Measurements from ENCODE around the gene GPC6.
A peak's percentile ranks its signal among the peaks of the same experiment; 100 is the strongest.

Gene GPC6

GRCh38 chr13:94169454-94170144 is 943.0 kb downstream of the GPC6 start:
- no peak overlapping the region for H3K4me3 ChIP-seq (ENCODE audit: low read length)
- WGBS (ENCODE audit: extremely low coverage, insufficient coverage, low lambda C conversion rate) = no CpG with 5 or more reads among the region's 5 CpGs

DNA sequence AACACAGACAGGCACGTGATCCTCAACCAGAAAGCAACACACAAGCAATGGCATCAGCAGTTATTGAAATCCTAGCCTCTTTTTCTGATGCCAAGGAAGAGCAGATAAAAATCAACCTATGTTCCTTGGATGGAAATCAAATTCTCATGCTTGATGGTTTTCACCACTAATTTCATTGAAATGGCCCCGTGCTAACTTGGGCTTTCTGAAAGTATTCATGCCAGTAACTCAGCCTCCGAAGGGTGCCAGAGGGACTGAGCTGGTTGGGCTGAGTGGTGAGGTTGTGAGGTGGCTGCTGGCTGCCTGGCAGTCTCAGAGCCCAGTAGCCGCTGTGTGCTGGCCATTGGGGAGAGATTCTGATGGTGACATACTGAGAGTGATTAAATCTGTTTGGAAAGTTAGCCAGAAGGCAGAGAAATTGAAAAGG is 943.6 kb downstream of the GPC6 start:
- no peak overlapping the region for H3K9ac ChIP-seq (ENCODE audit: low read length)

More at GRCh38 chr13:94169454-94170144, 943.0 kb downstream of the GPC6 start:
- no peak overlapping the region for H2BK5ac ChIP-seq (ENCODE audit: low read length)
- no peak overlapping the region for H3K4ac ChIP-seq (ENCODE audit: low read depth, low read length)
- H3K56ac ChIP-seq (ENCODE audit: low read length) = no peak overlapping the region
- no peak overlapping the region for H2BK120ac ChIP-seq (ENCODE audit: low read depth, low read length)
- no peak overlapping the region for H2AK5ac ChIP-seq (ENCODE audit: low read length)
- H3K9ac ChIP-seq (ENCODE audit: low read length) = no peak overlapping the region
- H3K27me3 ChIP-seq (ENCODE audit: insufficient read depth, low read length, poor library complexity) = no peaks in the 10 kb centered on the region
- H4K5ac ChIP-seq (ENCODE audit: low read length) = no peak overlapping the region
- no peak overlapping the region for H4K8ac ChIP-seq (ENCODE audit: low read depth, low read length)
- no peak overlapping the region for H3K27ac ChIP-seq (ENCODE audit: low read depth, low read length)
- no peak overlapping the region for H2BK15ac ChIP-seq (replicated peaks; ENCODE audit: low read depth)
- no peaks in the 10 kb centered on the region for H3K79me2 ChIP-seq (ENCODE audit: control insufficient read depth, insufficient read depth, low read length)
- no peaks in the 10 kb centered on the region for H3K79me1 ChIP-seq (ENCODE audit: low read length)
- H3K4me2 ChIP-seq (ENCODE audit: low read length) = no peak overlapping the region
- DNase-seq = no peak
- no peak overlapping the region for H3K18ac ChIP-seq (ENCODE audit: low read length)
- peaks cover 2% of the 10 kb centered on the region for H3K4me1 ChIP-seq (ENCODE audit: control insufficient read depth, low read depth, low read length)
- no peaks in the 10 kb centered on the region for H3K36me3 ChIP-seq (ENCODE audit: control insufficient read depth, insufficient read depth, low read length)
- no peak overlapping the region for H3K23ac ChIP-seq (ENCODE audit: low read length)

GRCh38 chr13:94172416-94172815 is 945.8 kb downstream of the GPC6 start:
- Histone ChIP-seq H3K4ac (ENCODE audit: low read depth, low read length) (no peak overlapping the region), H3K79me1 (ENCODE audit: low read length) (no peaks in the 10 kb centered on the region), H3K18ac (ENCODE audit: low read length) (no peak overlapping the region), H4K8ac (ENCODE audit: low read depth, low read length) (no peak overlapping the region), H2BK120ac (ENCODE audit: low read depth, low read length) (no peak overlapping the region), H3K27ac (ENCODE audit: low read depth, low read length) (no peak overlapping the region), H3K36me3 (ENCODE audit: control insufficient read depth, insufficient read depth, low read length) (no peaks in the 10 kb centered on the region), H4K5ac (ENCODE audit: low read length) (no peak overlapping the region), H3K23ac (ENCODE audit: low read length) (no peak overlapping the region), H2BK15ac (replicated peaks; ENCODE audit: low read depth) (no peak overlapping the region), H3K4me1 (ENCODE audit: control insufficient read depth, low read depth, low read length) (peaks cover 2% of the 10 kb centered on the region), H3K4me2 (ENCODE audit: low read length) (no peak overlapping the region), H3K9ac (ENCODE audit: low read length) (no peak overlapping the region), H3K79me2 (ENCODE audit: control insufficient read depth, insufficient read depth, low read length) (no peaks in the 10 kb centered on the region), H3K27me3 (ENCODE audit: insufficient read depth, low read length, poor library complexity) (no peaks in the 10 kb centered on the region), H2AK5ac (ENCODE audit: low read length) (no peak overlapping the region), H3K4me3 (ENCODE audit: low read length) (no peak overlapping the region), H2BK5ac (ENCODE audit: low read length) (no peak overlapping the region), H3K56ac (ENCODE audit: low read length) (no peak overlapping the region)
- DNase-seq = no peak
- no CpG with 5 or more reads among the region's 2 CpGs for WGBS (ENCODE audit: extremely low coverage, insufficient coverage, low lambda C conversion rate)

More for the DNA sequence above, 943.6 kb downstream of the GPC6 start:
- Histone ChIP-seq H3K4ac (ENCODE audit: low read depth, low read length) (no peak overlapping the region), H3K4me3 (ENCODE audit: low read length) (no peak overlapping the region), H2BK5ac (ENCODE audit: low read length) (no peak overlapping the region), H3K23ac (ENCODE audit: low read length) (no peak overlapping the region), H2BK15ac (replicated peaks; ENCODE audit: low read depth) (no peak overlapping the region), H3K56ac (ENCODE audit: low read length) (no peak overlapping the region), H3K18ac (ENCODE audit: low read length) (no peak overlapping the region), H3K36me3 (ENCODE audit: control insufficient read depth, insufficient read depth, low read length) (no peaks in the 10 kb centered on the region), H3K79me1 (ENCODE audit: low read length) (no peaks in the 10 kb centered on the region), H2BK120ac (ENCODE audit: low read depth, low read length) (no peak overlapping the region), H3K4me1 (ENCODE audit: control insufficient read depth, low read depth, low read length) (peaks cover 2% of the 10 kb centered on the region), H3K27me3 (ENCODE audit: insufficient read depth, low read length, poor library complexity) (no peaks in the 10 kb centered on the region), H3K4me2 (ENCODE audit: low read length) (no peak overlapping the region), H2AK5ac (ENCODE audit: low read length) (no peak overlapping the region), H4K5ac (ENCODE audit: low read length) (no peak overlapping the region), H3K79me2 (ENCODE audit: control insufficient read depth, insufficient read depth, low read length) (no peaks in the 10 kb centered on the region), H3K27ac (ENCODE audit: low read depth, low read length) (no peak overlapping the region), H4K8ac (ENCODE audit: low read depth, low read length) (no peak overlapping the region)
- DNase-seq = peak; percentile 16
- WGBS (ENCODE audit: extremely low coverage, insufficient coverage, low lambda C conversion rate) = no CpG with 5 or more reads among the region's 4 CpGs

DNA sequence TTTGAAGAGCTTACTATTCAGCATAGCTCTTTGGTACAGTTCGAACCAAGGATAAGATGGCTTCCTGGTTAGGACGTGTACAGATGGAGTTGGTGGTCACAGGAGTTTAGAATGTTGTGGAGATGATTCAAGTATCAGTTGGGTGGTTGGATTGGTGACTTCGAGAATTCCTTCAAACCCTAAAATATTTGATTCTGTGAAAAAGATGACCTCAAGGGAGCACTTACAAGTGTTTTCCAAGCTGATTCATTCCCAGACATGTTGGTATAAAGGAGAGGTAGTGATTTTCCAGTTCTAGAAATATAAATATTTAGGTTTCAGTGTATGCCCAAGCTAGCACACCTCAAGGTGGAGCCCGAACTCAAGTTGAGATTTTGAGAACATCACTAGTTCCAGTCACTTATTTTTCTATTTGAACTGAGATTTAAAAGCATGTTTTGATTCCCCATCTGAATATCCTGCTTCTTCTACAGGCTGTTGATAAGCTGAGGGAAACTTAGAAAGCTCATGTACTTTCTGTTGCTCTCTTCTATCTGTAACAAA is 946.8 kb downstream of the GPC6 start:
- no peak overlapping the region for H3K23ac ChIP-seq (ENCODE audit: low read length)
- H3K4me3 ChIP-seq (ENCODE audit: low read length) = no peak overlapping the region
- H3K27me3 ChIP-seq (ENCODE audit: insufficient read depth, low read length, poor library complexity) = no peaks in the 10 kb centered on the region
- no peak overlapping the region for H3K9ac ChIP-seq (ENCODE audit: low read length)
- H2AK5ac ChIP-seq (ENCODE audit: low read length) = no peak overlapping the region
- no peak overlapping the region for H3K4me2 ChIP-seq (ENCODE audit: low read length)
- H3K27ac ChIP-seq (ENCODE audit: low read depth, low read length) = no peak overlapping the region
- no peak overlapping the region for H3K56ac ChIP-seq (ENCODE audit: low read length)
- H3K18ac ChIP-seq (ENCODE audit: low read length) = no peak overlapping the region
- no peaks in the 10 kb centered on the region for H3K36me3 ChIP-seq (ENCODE audit: control insufficient read depth, insufficient read depth, low read length)
- H2BK120ac ChIP-seq (ENCODE audit: low read depth, low read length) = no peak overlapping the region
- peaks cover 2% of the 10 kb centered on the region for H3K4me1 ChIP-seq (ENCODE audit: control insufficient read depth, low read depth, low read length)
- no peak overlapping the region for H4K8ac ChIP-seq (ENCODE audit: low read depth, low read length)
- no peak overlapping the region for H2BK15ac ChIP-seq (replicated peaks; ENCODE audit: low read depth)
- no peak for DNase-seq
- H3K4ac ChIP-seq (ENCODE audit: low read depth, low read length) = peak overlapping the region; percentile 4
- no peak overlapping the region for H4K5ac ChIP-seq (ENCODE audit: low read length)
- no CpG with 5 or more reads among the region's 4 CpGs for WGBS (ENCODE audit: extremely low coverage, insufficient coverage, low lambda C conversion rate)
- H2BK5ac ChIP-seq (ENCODE audit: low read length) = no peak overlapping the region
- no peaks in the 10 kb centered on the region for H3K79me1 ChIP-seq (ENCODE audit: low read length)
- no peaks in the 10 kb centered on the region for H3K79me2 ChIP-seq (ENCODE audit: control insufficient read depth, insufficient read depth, low read length)

DNA sequence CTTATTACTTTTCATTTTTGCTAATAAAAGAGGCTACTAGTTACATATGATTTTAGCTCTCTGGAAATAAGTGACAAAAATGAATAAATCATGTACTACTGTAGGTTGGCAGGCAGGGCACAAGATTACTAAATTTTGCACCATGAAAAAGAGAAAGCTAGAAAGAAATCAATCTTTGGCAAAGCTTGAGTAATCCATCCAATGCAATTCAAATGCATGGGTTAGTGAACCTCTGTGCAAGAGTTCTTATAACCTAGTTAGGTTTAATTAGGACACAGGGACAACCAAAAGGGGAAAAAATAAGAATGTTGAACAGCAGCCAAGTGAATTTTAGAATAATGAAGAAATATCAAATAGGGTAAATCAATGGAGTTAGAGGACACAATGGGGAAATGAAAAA is 947.4 kb downstream of the GPC6 start:
- Histone ChIP-seq H2BK5ac (ENCODE audit: low read length) (no peak overlapping the region), H3K56ac (ENCODE audit: low read length) (no peak overlapping the region), H2BK120ac (ENCODE audit: low read depth, low read length) (no peak overlapping the region), H3K23ac (ENCODE audit: low read length) (no peak overlapping the region), H4K5ac (ENCODE audit: low read length) (no peak overlapping the region), H4K8ac (ENCODE audit: low read depth, low read length) (no peak overlapping the region), H3K27ac (ENCODE audit: low read depth, low read length) (no peak overlapping the region), H3K36me3 (ENCODE audit: control insufficient read depth, insufficient read depth, low read length) (no peaks in the 10 kb centered on the region), H3K18ac (ENCODE audit: low read length) (no peak overlapping the region), H3K4ac (ENCODE audit: low read depth, low read length) (no peak overlapping the region), H3K4me2 (ENCODE audit: low read length) (no peak overlapping the region), H3K27me3 (ENCODE audit: insufficient read depth, low read length, poor library complexity) (no peaks in the 10 kb centered on the region), H2AK5ac (ENCODE audit: low read length) (no peak overlapping the region), H3K9ac (ENCODE audit: low read length) (no peak overlapping the region), H3K79me2 (ENCODE audit: control insufficient read depth, insufficient read depth, low read length) (no peaks in the 10 kb centered on the region), H2BK15ac (replicated peaks; ENCODE audit: low read depth) (no peak overlapping the region), H3K4me3 (ENCODE audit: low read length) (no peak overlapping the region), H3K79me1 (ENCODE audit: low read length) (no peaks in the 10 kb centered on the region), H3K4me1 (ENCODE audit: control insufficient read depth, low read depth, low read length) (peaks cover 2% of the 10 kb centered on the region)
- DNase-seq = no peak

DNA sequence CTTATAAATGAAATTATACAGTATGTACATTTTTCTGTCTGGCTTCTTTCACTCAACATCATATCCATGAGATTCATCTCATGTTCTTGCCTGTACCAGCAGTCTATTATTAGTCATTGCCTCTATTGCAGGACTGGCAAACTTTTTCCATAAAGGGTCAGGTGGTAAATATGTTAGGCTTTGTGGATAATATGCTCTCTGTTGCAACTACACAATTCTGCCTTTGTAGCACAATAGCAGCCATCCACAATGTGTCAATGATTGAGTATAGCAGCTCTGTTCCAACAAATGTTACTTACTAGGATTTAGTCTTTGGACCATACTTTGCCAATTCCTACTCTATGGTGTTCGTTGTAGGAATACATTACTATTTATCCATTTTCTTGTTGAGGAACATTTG is 948.5 kb downstream of the GPC6 start:
- no peak overlapping the region for H3K4me3 ChIP-seq (ENCODE audit: low read length)
- H3K79me1 ChIP-seq (ENCODE audit: low read length) = no peaks in the 10 kb centered on the region
- H3K4ac ChIP-seq (ENCODE audit: low read depth, low read length) = no peak overlapping the region
- H4K5ac ChIP-seq (ENCODE audit: low read length) = no peak overlapping the region
- no peaks in the 10 kb centered on the region for H3K79me2 ChIP-seq (ENCODE audit: control insufficient read depth, insufficient read depth, low read length)
- H2BK5ac ChIP-seq (ENCODE audit: low read length) = no peak overlapping the region
- no peak overlapping the region for H3K56ac ChIP-seq (ENCODE audit: low read length)
- no peak overlapping the region for H3K4me2 ChIP-seq (ENCODE audit: low read length)
- no peaks in the 10 kb centered on the region for H3K27me3 ChIP-seq (ENCODE audit: insufficient read depth, low read length, poor library complexity)
- H2BK15ac ChIP-seq (replicated peaks; ENCODE audit: low read depth) = no peak overlapping the region
- WGBS (ENCODE audit: extremely low coverage, insufficient coverage, low lambda C conversion rate) = no CpG with 5 or more reads among the region's 1 CpG
- no peak overlapping the region for H4K8ac ChIP-seq (ENCODE audit: low read depth, low read length)
- no peak overlapping the region for H3K27ac ChIP-seq (ENCODE audit: low read depth, low read length)
- no peaks in the 10 kb centered on the region for H3K36me3 ChIP-seq (ENCODE audit: control insufficient read depth, insufficient read depth, low read length)
- H3K9ac ChIP-seq (ENCODE audit: low read length) = no peak overlapping the region
- no peak overlapping the region for H3K23ac ChIP-seq (ENCODE audit: low read length)
- no peak for DNase-seq
- no peak overlapping the region for H2AK5ac ChIP-seq (ENCODE audit: low read length)
- H3K4me1 ChIP-seq (ENCODE audit: control insufficient read depth, low read depth, low read length) = peaks cover 2% of the 10 kb centered on the region
- H3K18ac ChIP-seq (ENCODE audit: low read length) = no peak overlapping the region
- no peak overlapping the region for H2BK120ac ChIP-seq (ENCODE audit: low read depth, low read length)

All from mesendoderm (in vitro differentiated cells).